HepG2 (cell line): ENCODE data around the gene GPX5. TPM values are rescaled to one million over a fixed set of nuclear protein-coding genes. Genes with fewer than 3 reads are reported as not detected.

Experiments
- MEIS1 ChIP-seq: sonication (generic); formaldehyde crosslinking; IDR thresholded peaks from 2 replicates; pipeline ENCODE4 v1.9.0; 2021; ENCODE audit warnings: mild to moderate bottlenecking, missing genetic modification reagents, moderate library complexity, borderline replicate concordance
- NR2F2 ChIP-seq: IDR thresholded peaks from 2 replicates; pipeline ENCODE4 v1.6.1; 2012; ENCODE audit warnings: low read depth, inconsistent platforms, borderline replicate concordance
- PBX2 ChIP-seq: IDR thresholded peaks from 2 replicates; pipeline ENCODE4 v1.6.1; 2016; ENCODE audit warnings: control low read depth
- RFX3 ChIP-seq: IDR thresholded peaks from 2 replicates; pipeline ENCODE4 v1.6.1; 2016; ENCODE audit warnings: missing biosample characterization, missing genetic modification reagents
- SMAD3 ChIP-seq: sonication (generic); formaldehyde crosslinking; IDR thresholded peaks from 2 replicates; pipeline ENCODE4 v1.4.0; 2020; ENCODE audit warnings: missing genetic modification reagents
- TBX3 ChIP-seq: fragments of 450-650 bp; IDR thresholded peaks from 2 replicates; pipeline ENCODE4 v1.6.1; 2017; ENCODE audit warnings: antibody characterized with exemption, mild to moderate bottlenecking, inconsistent platforms, borderline replicate concordance
- ZNF143 ChIP-seq: sonication (generic); formaldehyde crosslinking; IDR thresholded peaks from 2 replicates; pipeline ENCODE4 v1.4.0; 2020; ENCODE audit warnings: missing genetic modification reagents
- ZNF160 ChIP-seq: sonication (generic); formaldehyde crosslinking; IDR thresholded peaks from 2 replicates; pipeline ENCODE4 v1.8.0; 2022; ENCODE audit warnings: mild to moderate bottlenecking, inconsistent platforms, missing genetic modification reagents
- ZNF256 ChIP-seq: sonication (generic); formaldehyde crosslinking; conservative IDR thresholded peaks from 2 replicates; pipeline ENCODE4 v1.4.0; 2020; ENCODE audit warnings: missing genetic modification reagents
- ZNF350 ChIP-seq: sonication (generic); formaldehyde crosslinking; IDR thresholded peaks from 2 replicates; pipeline ENCODE4 v1.4.0; 2020; ENCODE audit warnings: mild to moderate bottlenecking, low read depth, missing genetic modification reagents, borderline replicate concordance
- ZNF484 ChIP-seq: sonication (generic); formaldehyde crosslinking; IDR thresholded peaks from 2 replicates; pipeline ENCODE4 v1.5.1; 2020; ENCODE audit warnings: mild to moderate bottlenecking, low read depth, missing genetic modification reagents, borderline replicate concordance
- polyA plus RNA-seq, 8 experiments: library from polyadenylated mRNA; depleted of rRNA in 3 of 8; stranded (reverse) in 7 of 8; unstranded in 1 of 8; fragments of >200 nt; fragmentation: Illumina TruSeq in 4 of 8; extraction: Trizol in 4 of 8; gene quantifications; 2 replicates each; pipeline versions ENCODE4 v1.2.1 to v1.2.3, GENCODE V29; 2011 to 2016; ENCODE audit warnings: low read depth in 4 of 8, missing spikeins in 1 of 8, mixed read lengths in 1 of 8; ENCODE audit not compliant: insufficient read depth in 1 of 8
- total RNA-seq, 5 experiments: library from RNA; depleted of rRNA; stranded (reverse); fragments of >200 nt; fragmentation: Illumina TruSeq; extraction: Trizol; gene quantifications; 2 replicates each; pipeline ENCODE4 v1.2.3, GENCODE V29; 2016; ENCODE audit warnings: low read depth in 1 of 5

GPX5 gene
- total and polyA plus RNA-seq, 2 of the 13 experiments (the other 11 are each of a cell fraction or from before 2014, with no cell fraction given) = not detected

GRCh38 chr6:28583463-28583862 is 57.8 kb downstream of the GPX5 start (continued):
- TF ChIP-seq SMAD3 (CRISPR knock-in tag) (no peak), ZNF256 (CRISPR knock-in tag) (no peak), ZNF484 (CRISPR knock-in tag) (no peak), ZNF160 (no peak), ZNF350 (CRISPR knock-in tag) (no peak), MEIS1 (CRISPR knock-in tag) (no peak), PBX2 (CRISPR knock-in tag) (no peak), ZNF143 (CRISPR knock-in tag) (no peak), TBX3 (no peak), NR2F2 (no peak), RFX3 (no peak)
- TF ChIP-seq, all 625 proteins: peak for 0

Other genes starting within 250 kb of the GPX5 start
- gene PGBD1, start 244.3 kb upstream of the GPX5 start, total RNA-seq (2016; rRNA removed; fragmentation: Illumina TruSeq; extraction: Trizol) = 6.9 and 8.5 TPM in 2 replicates
- 3.6 and 4.3 TPM in 2 replicates for gene PGBD1, start 244.3 kb upstream of the GPX5 start, polyA plus RNA-seq (2011; rRNA removed)
- 6.2 and 7.2 TPM in 2 replicates for gene ZSCAN31, start 189.7 kb upstream of the GPX5 start, total RNA-seq (2016; rRNA removed; fragmentation: Illumina TruSeq; extraction: Trizol)
- 3.6 and 5.3 TPM in 2 replicates for gene ZSCAN31, start 189.7 kb upstream of the GPX5 start, polyA plus RNA-seq (2011; rRNA removed)
- gene ZKSCAN3, start 175.9 kb upstream of the GPX5 start, total RNA-seq (2016; rRNA removed; fragmentation: Illumina TruSeq; extraction: Trizol) = 7.4 and 8.1 TPM in 2 replicates
- gene ZKSCAN3, start 175.9 kb upstream of the GPX5 start, polyA plus RNA-seq (2011; rRNA removed) = 3.3 and 3.6 TPM in 2 replicates
- 8.9 and 9.8 TPM in 2 replicates for gene ZSCAN12, start 126.1 kb upstream of the GPX5 start, total RNA-seq (2016; rRNA removed; fragmentation: Illumina TruSeq; extraction: Trizol)
- 2.6 and 2.8 TPM in 2 replicates for gene ZSCAN12, start 126.1 kb upstream of the GPX5 start, polyA plus RNA-seq (2011; rRNA removed)
- 0.91 and 1.2 TPM in 2 replicates for gene ZSCAN23, start 82.4 kb upstream of the GPX5 start, total RNA-seq (2016; rRNA removed; fragmentation: Illumina TruSeq; extraction: Trizol)
- 0.29 and 0.35 TPM in 2 replicates for gene ZSCAN23, start 82.4 kb upstream of the GPX5 start, polyA plus RNA-seq (2011; rRNA removed)
- gene GPX6, start 10.1 kb upstream of the GPX5 start, total RNA-seq (2016; rRNA removed; fragmentation: Illumina TruSeq; extraction: Trizol) = not detected in 2 replicates
- not detected in 2 replicates for gene GPX6, start 10.1 kb upstream of the GPX5 start, polyA plus RNA-seq (2011; rRNA removed)